HG02759 (cell line): ENCODE results near the gene LRCH1.

Experiments
- ATAC-seq: cut with Tn5 transposase; IDR thresholded peaks from one replicate; pipeline ENCODE4 v1.9.1; 2021; ENCODE audit warnings: mild to moderate bottlenecking, moderate library complexity; ENCODE audit not compliant: unreplicated experiment

LRCH1 gene

GRCh38 chr13:46612267-46612666, 59.3 kb downstream of the LRCH1 start:
- ATAC-seq: no peak

DNA sequence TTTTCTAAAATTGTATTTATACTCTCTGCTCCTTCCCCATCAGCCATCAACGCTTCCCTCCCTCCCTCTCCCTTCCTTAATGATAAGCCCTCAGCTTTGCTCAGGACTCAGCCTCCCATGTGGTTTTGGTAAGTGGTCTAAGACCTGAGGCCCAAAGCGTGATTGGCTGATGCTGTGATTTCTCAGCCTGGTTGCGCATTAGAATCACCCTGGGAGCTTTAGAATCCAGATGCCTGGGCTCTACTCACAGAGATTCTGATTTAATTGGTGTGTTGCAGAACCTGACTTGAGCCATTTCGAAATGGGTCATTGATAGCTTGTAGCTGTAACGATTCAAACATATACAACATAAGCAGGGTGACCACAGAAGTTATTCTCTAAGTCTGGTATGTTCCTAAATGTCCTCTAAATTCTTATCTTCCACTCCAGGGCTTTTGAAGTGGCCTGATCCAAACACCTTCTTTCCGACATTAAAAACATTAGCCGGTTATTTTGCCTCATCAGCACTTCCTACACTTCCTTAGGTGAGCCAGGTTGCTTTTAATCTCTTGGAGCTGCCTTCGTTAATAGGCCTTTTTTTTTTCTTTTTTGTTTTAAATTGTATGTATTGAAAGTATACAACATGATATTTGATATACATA, 60.6 kb downstream of the LRCH1 start:
- ATAC-seq: no peak

- ATAC-seq: no peak
Observed at GRCh38 chr13:46614582-46614981, 61.6 kb downstream of the LRCH1 start.

- no peak for ATAC-seq
Observed at GRCh38 chr13:46615888-46616531, 63.0 kb downstream of the LRCH1 start.

DNA sequence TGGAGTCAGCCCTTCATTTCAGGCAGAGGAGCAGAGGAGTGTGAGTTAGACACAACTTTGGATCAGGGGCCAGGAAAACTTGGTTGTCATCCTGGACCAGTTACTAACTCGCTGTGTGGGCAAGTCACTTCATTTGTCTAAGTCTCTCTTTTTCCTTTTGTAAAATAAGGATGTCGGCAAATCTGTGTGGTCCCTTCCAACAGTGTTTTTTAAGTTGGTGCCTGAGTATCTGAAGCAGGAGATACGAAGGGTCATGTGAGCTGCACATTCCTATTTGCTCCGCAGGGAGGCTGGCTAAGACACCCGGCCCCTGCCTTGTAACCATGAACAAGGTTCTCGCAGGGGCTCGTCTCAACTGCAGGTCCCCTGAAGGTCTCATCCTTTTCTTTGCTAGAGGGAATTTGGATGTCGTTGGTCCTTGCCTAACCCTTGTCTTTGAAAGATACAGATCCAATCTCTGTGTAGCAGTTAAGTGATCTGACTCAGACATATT, 64.3 kb downstream of the LRCH1 start:
- no peak for ATAC-seq

DNA sequence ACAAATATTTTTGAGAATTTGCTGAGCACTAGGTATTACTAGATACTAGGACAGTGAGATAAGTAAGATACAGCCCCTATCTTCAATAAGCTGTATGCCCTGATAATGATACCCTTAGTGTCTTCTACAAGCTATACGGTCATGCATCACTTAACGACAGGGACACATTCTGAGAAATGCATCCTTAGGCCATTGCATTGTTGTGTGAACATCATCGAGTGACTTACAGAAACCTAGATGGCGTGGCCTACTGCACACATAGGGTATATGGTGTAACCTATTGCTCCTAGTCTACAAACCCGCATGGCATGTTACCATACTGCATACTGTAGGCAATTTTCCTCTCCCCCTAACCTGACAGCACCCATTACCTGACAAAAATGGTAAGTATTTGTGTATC, 64.9 kb downstream of the LRCH1 start:
- no peak for ATAC-seq

DNA sequence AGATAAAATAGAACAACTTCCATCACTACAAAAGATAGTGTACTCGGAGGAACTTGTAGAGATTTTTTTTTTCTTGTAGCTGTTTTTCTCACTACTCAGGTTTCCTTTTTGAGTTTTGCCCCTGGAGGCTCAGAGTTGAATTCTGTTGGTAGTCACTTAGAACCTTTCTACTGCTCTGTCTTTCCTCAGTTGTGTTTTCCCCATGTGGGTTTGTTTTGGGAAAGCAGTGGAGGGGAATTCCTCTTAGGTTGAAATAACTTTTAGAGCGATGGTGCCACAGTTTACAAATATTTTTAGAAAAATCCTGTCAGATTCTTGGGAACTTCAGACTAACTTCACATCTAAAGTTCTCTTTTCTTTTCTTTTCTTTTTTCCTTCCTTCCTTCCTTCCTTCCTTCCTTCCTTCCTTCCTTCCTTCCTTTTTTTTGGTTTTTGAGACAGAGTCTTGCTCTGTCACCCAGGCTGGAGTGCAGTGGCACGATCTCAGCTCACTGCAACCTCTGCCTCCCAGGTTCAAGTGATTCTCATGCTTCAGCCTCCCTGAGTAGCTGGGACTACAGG, 65.8 kb downstream of the LRCH1 start:
- no peak for ATAC-seq

GRCh38 chr13:46620029-46620428, 67.1 kb downstream of the LRCH1 start:
- ATAC-seq: no peak

DNA sequence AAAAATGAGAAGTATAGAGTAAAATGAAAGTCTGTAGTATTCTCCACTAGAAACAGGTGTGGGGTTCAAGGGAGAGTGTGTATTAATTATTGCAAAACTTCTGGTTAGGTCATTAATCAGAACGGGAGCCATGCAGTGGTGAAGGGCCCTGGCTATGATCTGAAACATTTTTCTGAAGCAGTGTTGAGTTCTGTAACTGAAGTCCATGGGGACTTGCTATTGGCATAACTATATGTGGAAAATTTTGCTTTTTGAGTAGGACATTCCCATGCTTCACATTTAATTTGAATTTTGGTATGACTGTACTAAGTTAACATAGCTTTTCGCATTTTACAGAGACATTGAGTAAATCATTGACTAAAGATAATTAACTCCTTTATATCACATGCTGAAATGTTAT, 67.5 kb downstream of the LRCH1 start:
- ATAC-seq: no peak

DNA sequence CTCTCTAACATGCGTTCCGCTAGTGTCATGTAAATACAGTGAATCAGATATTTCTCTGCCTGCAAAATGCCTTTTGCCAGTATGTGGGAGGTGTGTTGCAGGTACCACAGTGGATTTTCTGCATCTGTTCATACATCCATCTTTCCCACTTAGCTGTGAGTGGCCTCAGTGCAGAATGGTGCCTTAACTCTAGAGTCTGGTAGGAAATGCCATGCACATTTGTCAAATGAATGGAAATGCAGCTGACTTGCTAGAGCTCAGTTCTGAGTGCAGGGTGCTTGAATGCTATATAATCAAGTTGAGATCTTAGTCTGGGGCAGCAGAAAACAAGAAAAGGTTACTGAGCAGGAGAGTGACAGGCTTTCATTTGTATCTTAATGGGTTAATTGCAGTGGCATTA, 68.2 kb downstream of the LRCH1 start:
- no peak for ATAC-seq

- ATAC-seq: peak; percentile 31
Observed at GRCh38 chr13:46621792-46622629, 69.0 kb downstream of the LRCH1 start.

GRCh38 chr13:46622630-46623256, 69.8 kb downstream of the LRCH1 start:
- ATAC-seq: no peak

- peak; percentile 39 for ATAC-seq
Observed at GRCh38 chr13:46624353-46624752, 71.4 kb downstream of the LRCH1 start.

DNA sequence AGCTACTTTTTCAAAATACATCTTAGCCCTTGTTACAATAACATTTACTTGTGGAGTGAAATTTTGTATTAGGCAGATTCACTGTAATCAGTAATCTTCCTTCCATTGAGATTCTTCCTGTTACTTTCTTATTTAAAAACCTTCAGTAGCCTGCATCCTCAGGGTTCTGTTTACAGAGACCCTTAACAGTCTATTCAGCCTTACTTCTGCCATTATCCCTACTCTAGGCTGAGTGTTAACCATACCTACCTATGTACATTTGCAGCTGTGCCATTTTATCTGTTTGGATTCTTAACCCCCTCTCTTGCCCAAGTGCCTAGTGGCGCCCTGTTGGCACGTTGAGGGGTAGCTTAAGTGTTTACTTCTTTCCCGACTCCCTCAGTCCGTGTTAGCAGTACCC, 71.9 kb downstream of the LRCH1 start:
- ATAC-seq: peak; percentile 1

GRCh38 chr13:46627462-46627861, 74.5 kb downstream of the LRCH1 start:
- ATAC-seq: no peak

GRCh38 chr13:46628622-46629365, 75.8 kb downstream of the LRCH1 start:
- no peak for ATAC-seq

GRCh38 chr13:46629811-46630413, 76.9 kb downstream of the LRCH1 start:
- no peak for ATAC-seq

GRCh38 chr13:46630431-46631178, 77.6 kb downstream of the LRCH1 start:
- no peak for ATAC-seq

DNA sequence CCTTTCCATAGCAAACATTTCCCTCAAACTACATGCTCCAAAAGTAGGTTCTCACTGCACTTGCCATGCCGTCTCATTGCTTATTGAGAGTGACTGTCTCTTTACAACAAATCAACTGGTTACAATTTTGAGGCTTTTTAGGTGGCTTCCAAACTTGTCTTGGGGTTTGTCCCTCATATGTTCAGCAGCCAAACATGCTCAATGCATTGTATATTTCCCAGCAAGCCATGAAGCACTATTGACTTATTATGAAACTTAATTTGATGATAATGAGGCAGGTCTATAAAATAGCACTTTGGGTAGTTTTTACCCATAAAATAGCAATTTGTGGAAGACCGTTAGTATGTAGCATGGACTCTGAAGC, 78.2 kb downstream of the LRCH1 start:
- no peak for ATAC-seq
